Effector memory CD8-positive, alpha-beta T cell (primary cell): ENCODE data around the gene XYLB.
"Not testable (repeated sequence)": the region's sequence is repeated elsewhere in the genome, so short reads cannot be mapped to it uniquely, and the experiment has no call there.

Experiments used
- ATAC-seq: fragments of 150-1000 bp; cut with Tn5 transposase; replicated peaks from 2 replicates; pipeline ENCODE4 v1.10.0; 2021; ENCODE audit warnings: mild to moderate bottlenecking, moderate library complexity
- DNase-seq, 3 experiments: peaks; one replicate each; pipeline ENCODE4 v3.0.0; 2021
- H3K27ac Mint-ChIP-seq, 2 donors: one replicate each; pipeline ENCODE4 v1.8.0; 2022; ENCODE audit warnings: mild to moderate bottlenecking in 2 of 2, mixed read lengths in 2 of 2, moderate library complexity in 2 of 2
- H3K27me3 Mint-ChIP-seq, 2 donors: one replicate each; pipeline ENCODE4 v1.8.0; 2022; ENCODE audit warnings: mixed read lengths in 2 of 2
- H3K36me3 Mint-ChIP-seq: one replicate; pipeline ENCODE4 v1.8.0; 2022; ENCODE audit warnings: mild to moderate bottlenecking, moderate library complexity, mixed read lengths; ENCODE audit not compliant: insufficient read depth
- H3K4me1 Mint-ChIP-seq, 2 donors: one replicate each; pipeline ENCODE4 v1.8.0; 2022; ENCODE audit warnings: low read depth in 2 of 2, mixed read lengths in 2 of 2
- H3K4me3 Mint-ChIP-seq, 2 donors: one replicate each; pipeline ENCODE4 v1.8.0; 2022; ENCODE audit warnings: mild to moderate bottlenecking in 2 of 2, mixed read lengths in 2 of 2, moderate library complexity in 2 of 2
- H3K9me3 Mint-ChIP-seq, 2 donors: one replicate each; pipeline ENCODE4 v1.8.0; 2022; ENCODE audit warnings: mixed read lengths in 2 of 2
- total RNA-seq, 9 experiments: gene quantifications; one replicate each; lab custom pipeline; 2026; lab: John Stamatoyannopoulos, UW

The XYLB gene
- 0.53 to 4.1 (median 1.3) reads per million in 9 experiments for total RNA-seq

DNA sequence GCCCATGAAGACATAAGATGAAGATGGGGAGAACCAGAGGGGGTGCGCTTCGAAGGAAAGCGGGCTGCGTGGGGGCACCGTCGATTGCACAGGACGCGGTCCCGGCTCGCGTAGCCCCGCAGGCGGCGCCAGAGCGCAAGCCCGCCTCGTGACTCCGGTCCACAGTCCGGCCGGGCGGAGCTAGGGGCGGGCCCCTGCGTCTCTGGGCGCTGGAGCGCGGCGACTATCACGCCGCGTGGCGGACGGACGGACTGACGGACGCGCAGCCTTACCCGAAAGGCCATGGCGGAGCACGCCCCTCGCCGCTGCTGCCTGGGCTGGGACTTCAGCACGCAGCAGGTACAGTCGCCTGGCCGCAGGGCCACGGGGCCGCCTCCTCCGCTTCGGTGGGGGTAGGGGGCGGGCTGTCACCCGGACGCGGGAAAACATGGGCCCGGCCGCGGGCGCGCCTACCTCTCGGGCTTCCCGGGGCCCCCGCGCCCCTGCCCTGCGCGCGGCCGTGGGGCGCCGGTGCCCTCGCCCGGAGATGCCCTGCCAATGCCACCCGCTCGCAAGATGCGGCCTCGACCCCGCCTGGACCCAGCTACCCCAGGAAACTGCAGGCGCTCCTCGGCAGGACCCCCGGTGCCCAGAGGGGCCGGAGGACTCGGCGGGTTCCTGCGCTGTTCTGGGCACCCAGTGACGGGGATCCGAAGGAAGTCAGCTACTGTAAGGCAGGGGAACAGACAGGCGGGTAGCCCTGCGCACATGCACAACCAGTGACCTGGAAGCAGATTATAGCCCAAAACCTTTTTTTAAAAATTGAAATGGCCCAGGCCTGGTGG, at the start of gene XYLB:
Gene XYLB (plus strand): TSS at position 199 of the 824 bp plus-strand sequence. CDS start 84 bp downstream, at position 283.
- Mint-ChIP-seq H3K4me1 (no peaks in the 10 kb centered on the region), H3K27me3 (no peaks in the 10 kb centered on the region), H3K36me3 (peaks cover 2% of the 10 kb centered on the region), H3K4me3 (peak within 1 kb of the TSS; percentile 74 to 78), H3K27ac (peak within 1 kb of the TSS in 1 of 2 donors; percentile 49), H3K9me3 (no peaks in the 10 kb centered on the region)
- peak; percentile 97 for ATAC-seq
- peak; percentile 68 to 75 (median 71) for DNase-seq

DNA sequence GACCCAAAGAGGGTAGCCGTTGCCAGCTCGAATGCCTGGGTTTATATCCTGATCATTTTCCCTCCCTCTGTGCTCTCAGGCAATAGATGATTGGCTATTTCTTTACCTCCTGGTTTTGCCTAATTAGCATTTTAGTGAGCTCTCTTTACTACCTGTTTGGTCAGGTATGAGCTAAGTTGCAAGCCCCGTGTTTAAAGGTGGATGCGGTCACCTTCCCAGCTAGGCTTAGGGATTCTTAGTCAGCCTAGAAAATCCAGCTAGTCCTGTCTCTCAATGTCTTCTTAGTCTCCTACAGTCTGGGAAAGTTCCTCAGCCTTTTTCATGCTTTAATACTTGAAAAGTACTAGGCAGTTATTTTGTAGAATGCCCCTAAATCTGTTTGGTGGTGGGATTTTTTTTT, 49.5 kb upstream of the XYLB start:
- not testable (repeated sequence) for H3K9me3 Mint-ChIP-seq, H3K4me1 Mint-ChIP-seq, DNase-seq, H3K27ac Mint-ChIP-seq, ATAC-seq, H3K4me3 Mint-ChIP-seq, H3K36me3 Mint-ChIP-seq
- peaks cover 23 to 31% of the 10 kb centered on the region in 2 donors for H3K27me3 Mint-ChIP-seq

DNA sequence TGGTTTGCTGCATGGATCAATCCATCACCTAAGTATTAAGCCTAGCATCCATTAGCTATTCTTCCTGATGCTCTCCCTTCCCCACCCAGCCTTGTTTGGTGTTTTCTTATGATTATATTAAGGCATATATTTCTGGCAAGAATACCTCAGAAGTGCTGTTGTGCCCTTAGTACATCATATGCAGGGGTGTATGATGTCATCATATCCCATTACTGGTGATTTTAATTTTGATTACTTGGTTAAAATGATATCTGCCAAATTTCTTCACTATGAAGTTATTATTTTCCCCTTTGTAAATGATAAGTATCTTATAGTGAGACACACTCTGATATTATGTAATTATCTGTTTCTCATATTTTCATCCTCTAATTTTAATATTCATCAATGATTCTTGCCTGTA, 49.0 kb upstream of the XYLB start:
- DNase-seq = no peak
- no peak overlapping the region for H3K27ac Mint-ChIP-seq
- H3K4me3 Mint-ChIP-seq = no peak overlapping the region
- ATAC-seq = no peak
- no peaks in the 10 kb centered on the region for H3K9me3 Mint-ChIP-seq
- no peaks in the 10 kb centered on the region for H3K4me1 Mint-ChIP-seq
- peaks cover 3% of the 10 kb centered on the region for H3K36me3 Mint-ChIP-seq
- peaks cover 23 to 31% of the 10 kb centered on the region in 2 donors for H3K27me3 Mint-ChIP-seq

GRCh38 chr3:38297947-38298711, 48.5 kb upstream of the XYLB start:
- no peak overlapping the region for H3K27ac Mint-ChIP-seq
- peaks cover 23 to 31% of the 10 kb centered on the region in 2 donors for H3K27me3 Mint-ChIP-seq
- ATAC-seq = no peak
- no peak for DNase-seq
- H3K36me3 Mint-ChIP-seq = peaks cover 3% of the 10 kb centered on the region
- H3K9me3 Mint-ChIP-seq = no peaks in the 10 kb centered on the region
- H3K4me1 Mint-ChIP-seq = no peaks in the 10 kb centered on the region
- H3K4me3 Mint-ChIP-seq = no peak overlapping the region

- no peak for DNase-seq
- no peaks in the 10 kb centered on the region for H3K4me1 Mint-ChIP-seq
- no peak overlapping the region for H3K27ac Mint-ChIP-seq
- no peaks in the 10 kb centered on the region for H3K36me3 Mint-ChIP-seq
- no peak for ATAC-seq
- H3K4me3 Mint-ChIP-seq = no peak overlapping the region
- H3K9me3 Mint-ChIP-seq = no peaks in the 10 kb centered on the region
- peaks cover 39 to 46% of the 10 kb centered on the region in 2 donors for H3K27me3 Mint-ChIP-seq
Observed at GRCh38 chr3:38306941-38307340, 39.6 kb upstream of the XYLB start.

DNA sequence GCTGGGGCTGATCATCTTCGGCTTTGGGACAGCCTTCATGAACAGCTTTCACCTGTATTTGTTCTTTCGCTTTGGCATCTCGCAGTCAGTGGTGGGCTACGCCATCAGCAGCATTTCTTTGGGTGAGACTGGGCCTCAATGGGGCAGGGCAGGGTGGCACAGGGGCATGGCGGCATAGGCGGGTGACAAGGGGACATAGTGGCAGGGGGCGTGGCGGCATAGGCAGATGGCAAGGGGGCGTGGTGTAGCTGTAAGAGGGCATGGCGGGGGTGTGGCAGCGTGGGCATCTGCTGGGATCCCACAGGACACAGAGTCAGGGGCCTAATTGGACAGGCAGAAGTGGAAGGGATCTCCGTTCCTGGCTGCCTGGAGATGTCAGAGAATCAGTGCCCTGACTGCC, 39.0 kb upstream of the XYLB start:
- Mint-ChIP-seq H3K9me3 (no peaks in the 10 kb centered on the region), H3K4me1 (no peaks in the 10 kb centered on the region)

DNA sequence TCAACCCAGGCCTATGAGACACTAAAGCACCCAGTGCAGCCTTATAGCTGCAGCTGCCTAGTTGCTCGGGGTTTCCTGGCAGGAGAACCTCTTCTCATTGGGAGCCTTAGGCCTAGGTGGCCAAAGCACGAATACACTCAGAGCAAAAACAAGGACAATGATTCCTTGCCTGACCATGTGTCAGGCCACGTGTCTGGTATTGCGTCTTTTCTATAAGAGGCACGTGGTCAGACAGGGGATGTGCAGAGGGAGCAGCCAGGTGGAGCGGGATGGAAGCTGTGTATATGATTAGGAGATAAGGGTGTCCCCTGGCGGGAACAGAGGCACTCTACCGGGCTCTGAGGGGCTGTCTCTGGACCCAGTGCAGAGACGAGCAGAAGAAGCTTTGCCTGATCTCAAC, 38.1 kb upstream of the XYLB start:
- ATAC-seq = no peak
- Mint-ChIP-seq H3K27me3 (peaks cover 49 to 58% of the 10 kb centered on the region in 2 donors), H3K9me3 (no peaks in the 10 kb centered on the region), H3K27ac (no peak overlapping the region), H3K4me1 (no peaks in the 10 kb centered on the region), H3K36me3 (no peaks in the 10 kb centered on the region), H3K4me3 (no peak overlapping the region)
- DNase-seq = no peak

More for the DNA sequence above, 39.0 kb upstream of the XYLB start:
- Mint-ChIP-seq H3K36me3 (no peaks in the 10 kb centered on the region), H3K4me3 (no peak overlapping the region), H3K27me3 (peaks cover 46 to 53% of the 10 kb centered on the region in 2 donors), H3K27ac (no peak overlapping the region)
- ATAC-seq (no peak), DNase-seq (no peak)

DNA sequence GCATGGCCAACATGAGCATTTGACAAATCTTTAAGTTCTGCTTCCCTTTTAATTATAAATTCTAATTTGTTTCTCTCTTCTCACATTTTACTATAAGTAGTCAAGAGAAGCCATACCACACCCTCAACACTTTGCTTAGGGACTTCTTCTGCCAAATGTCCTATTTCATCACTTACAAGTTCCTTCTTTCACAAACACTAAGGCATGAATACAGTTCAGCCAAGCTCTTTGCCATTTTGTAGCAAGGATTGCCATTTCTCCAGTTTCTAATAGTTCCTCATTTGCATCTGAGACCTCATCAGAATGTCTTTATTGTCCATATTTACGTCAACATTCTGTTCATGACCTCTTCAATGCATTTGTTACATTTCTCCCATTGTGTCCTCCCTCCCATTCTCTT, 35.1 kb upstream of the XYLB start:
- DNase-seq (no peak), ATAC-seq (no peak)
- peaks cover 25 to 38% of the 10 kb centered on the region in 2 donors for H3K27me3 Mint-ChIP-seq
- H3K36me3 Mint-ChIP-seq = no peaks in the 10 kb centered on the region
- H3K9me3 Mint-ChIP-seq = no peaks in the 10 kb centered on the region
- no peak overlapping the region for H3K4me3 Mint-ChIP-seq
- H3K27ac Mint-ChIP-seq = no peak overlapping the region
- H3K4me1 Mint-ChIP-seq = no peaks in the 10 kb centered on the region

DNA sequence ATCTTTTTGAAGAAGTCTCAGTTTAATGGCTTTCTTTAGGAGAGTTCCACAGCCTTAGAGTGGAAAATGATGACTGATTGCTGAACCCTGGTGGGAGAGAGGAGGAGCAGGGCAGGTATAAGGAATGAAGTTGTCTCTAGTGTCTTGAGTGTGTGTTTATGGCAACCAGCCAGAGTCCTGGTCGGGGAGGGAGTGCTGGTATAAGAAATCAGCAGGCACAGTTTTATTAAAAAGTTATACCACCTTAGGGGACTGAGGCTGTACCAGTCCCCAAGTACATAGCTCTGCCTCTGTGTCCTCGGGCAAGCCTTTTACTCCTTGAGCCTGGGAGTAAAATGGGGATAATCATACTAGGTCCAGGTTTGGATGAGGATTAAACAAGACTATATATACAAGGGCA, 34.6 kb upstream of the XYLB start:
- no peak for DNase-seq
- H3K9me3 Mint-ChIP-seq = no peaks in the 10 kb centered on the region

DNA sequence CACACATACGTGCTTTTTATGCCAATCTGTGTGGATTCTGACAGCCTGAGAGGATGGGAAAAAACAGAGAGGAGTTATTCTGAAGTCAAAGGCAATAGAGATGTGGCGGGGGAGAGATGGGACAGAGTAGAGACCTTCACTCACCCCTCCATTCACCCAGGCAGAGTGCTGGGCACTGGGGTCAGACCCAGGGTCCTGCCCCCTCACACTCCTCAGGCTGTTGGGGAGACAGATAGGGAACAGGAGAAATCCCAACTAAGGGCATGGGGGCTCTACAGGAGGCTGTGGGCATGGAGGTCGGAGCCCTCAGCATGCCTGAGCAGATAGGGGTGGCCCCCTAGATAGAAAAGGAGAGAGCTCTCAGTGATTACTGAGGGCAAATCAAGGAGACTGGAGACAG, 34.2 kb upstream of the XYLB start:
- DNase-seq (no peak), ATAC-seq (no peak)
- Mint-ChIP-seq H3K9me3 (no peaks in the 10 kb centered on the region), H3K4me1 (no peaks in the 10 kb centered on the region), H3K27ac (no peak overlapping the region), H3K4me3 (no peak overlapping the region), H3K27me3 (peaks cover 25 to 36% of the 10 kb centered on the region in 2 donors), H3K36me3 (no peaks in the 10 kb centered on the region)

More for the DNA sequence above, 34.6 kb upstream of the XYLB start:
- Mint-ChIP-seq H3K4me3 (no peak overlapping the region), H3K36me3 (no peaks in the 10 kb centered on the region), H3K27ac (no peak overlapping the region), H3K27me3 (peaks cover 25 to 38% of the 10 kb centered on the region in 2 donors), H3K4me1 (no peaks in the 10 kb centered on the region)
- no peak for ATAC-seq

- Mint-ChIP-seq H3K4me3 (no peak overlapping the region), H3K9me3 (no peaks in the 10 kb centered on the region)
Observed at GRCh38 chr3:38313263-38313662, 33.3 kb upstream of the XYLB start.

DNA sequence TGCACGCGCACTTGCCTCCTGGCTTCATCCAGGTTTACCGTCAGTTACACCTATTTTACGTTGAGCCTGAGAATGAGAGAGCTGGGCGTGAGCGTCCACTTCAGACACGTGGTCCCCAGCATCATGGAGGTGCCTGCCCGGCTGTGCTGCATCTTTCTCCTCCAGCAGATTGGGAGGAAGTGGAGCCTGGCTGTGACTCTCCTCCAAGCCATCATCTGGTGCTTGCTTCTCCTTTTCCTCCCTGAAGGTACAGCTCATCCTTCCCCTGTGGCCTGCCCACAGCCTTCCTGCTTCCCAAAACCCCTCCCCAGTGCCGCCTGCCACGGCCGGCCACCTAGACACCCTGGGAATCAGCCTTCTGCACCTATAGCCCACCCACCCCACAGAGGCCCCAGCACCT, 32.9 kb upstream of the XYLB start:
- DNase-seq (no peak), ATAC-seq (no peak)
- no peak overlapping the region for H3K4me3 Mint-ChIP-seq
- peaks cover 20 to 22% of the 10 kb centered on the region in 2 donors for H3K27me3 Mint-ChIP-seq
- no peaks in the 10 kb centered on the region for H3K9me3 Mint-ChIP-seq
- no peaks in the 10 kb centered on the region for H3K36me3 Mint-ChIP-seq
- no peak overlapping the region for H3K27ac Mint-ChIP-seq
- H3K4me1 Mint-ChIP-seq = no peaks in the 10 kb centered on the region

More at GRCh38 chr3:38313263-38313662, 33.3 kb upstream of the XYLB start:
- no peak overlapping the region for H3K27ac Mint-ChIP-seq
- H3K36me3 Mint-ChIP-seq = no peaks in the 10 kb centered on the region
- H3K4me1 Mint-ChIP-seq = no peaks in the 10 kb centered on the region
- peaks cover 24 to 27% of the 10 kb centered on the region in 2 donors for H3K27me3 Mint-ChIP-seq
- ATAC-seq (no peak), DNase-seq (no peak)

DNA sequence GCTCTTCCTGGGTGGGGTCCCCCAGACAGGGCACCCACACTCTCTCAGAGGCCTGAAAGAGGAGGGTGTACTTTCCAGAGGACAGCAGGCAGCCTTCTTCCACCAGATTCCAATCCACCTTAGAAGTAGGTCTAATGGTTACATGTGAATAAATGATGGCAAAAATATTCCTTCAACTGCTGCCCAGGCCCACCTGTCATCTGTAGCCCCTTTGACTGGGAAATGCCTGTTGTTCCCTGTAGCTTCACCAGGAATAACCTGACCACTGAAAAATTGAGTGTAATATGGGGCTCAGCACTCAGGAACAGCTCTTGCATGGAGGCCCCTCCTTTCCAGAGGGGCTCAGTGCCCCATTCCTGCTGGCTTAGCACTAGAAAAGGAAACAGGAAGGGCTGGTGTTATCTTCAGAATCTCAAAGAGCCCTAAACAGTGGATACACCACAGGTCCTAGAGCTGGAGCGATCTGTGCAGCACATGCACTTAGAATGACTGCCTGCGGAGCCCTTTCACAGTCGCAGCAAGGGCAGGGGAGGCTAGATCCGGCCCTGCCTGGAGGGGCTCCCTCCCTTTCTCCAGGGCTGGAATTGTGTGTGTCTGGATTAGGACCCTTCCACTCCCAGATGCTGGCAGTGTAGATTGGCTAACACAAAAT, 32.3 kb upstream of the XYLB start:
- H3K27ac Mint-ChIP-seq = no peak overlapping the region
- H3K27me3 Mint-ChIP-seq = peaks cover 14 to 17% of the 10 kb centered on the region in 2 donors
- H3K36me3 Mint-ChIP-seq = no peaks in the 10 kb centered on the region
- ATAC-seq (no peak), DNase-seq (no peak)
- no peaks in the 10 kb centered on the region for H3K4me1 Mint-ChIP-seq
- H3K9me3 Mint-ChIP-seq = no peaks in the 10 kb centered on the region
- no peak overlapping the region for H3K4me3 Mint-ChIP-seq
